T-cell (primary cell): ENCODE measurements around the gene CAMK1D. TPM values are rescaled to one million over a fixed set of nuclear protein-coding genes. Genes with fewer than 3 reads are reported as not detected.

ENCODE experiments used
- ATAC-seq, 4 experiments: fragments of 200-7000 bp in 3 of 4; fragments of 150-1000 bp in 1 of 4; cut with Tn5 transposase; replicated peaks in 1 of 4; 1 replicate in 3 of 4; 2 replicates in 1 of 4; pipeline ENCODE4 v1.10.0; 2021; ENCODE audit warnings: moderate library complexity in 3 of 4, mild to moderate bottlenecking in 2 of 4, moderate number of reproducible peaks in 1 of 4
- CTCF ChIA-PET, 2 donors: fragments of 300-600 bp; sonication (Branson Sonifier 250); formaldehyde crosslinking; loops; one replicate each; lab custom pipeline; 2022; ENCODE audit warnings: antibody characterized with exemption in 2 of 2; lab: Charles Lee
- POLR2A ChIA-PET, 2 donors: fragments of 300-600 bp; sonication (Branson Sonifier 250); formaldehyde crosslinking; loops; one replicate each; lab custom pipeline; 2022; ENCODE audit warnings: antibody characterized with exemption in 2 of 2; lab: Charles Lee
- DNase-seq, 35 experiments: peaks; one replicate each; pipeline versions ENCODE4 v3.0.0 to v3.0.0-alpha.2; 2013 to 2023
- H3K27ac ChIP-seq: one replicate; pipeline ENCODE4 v1.5.1; 2013; ENCODE audit warnings: low read length
- H3K27me3 ChIP-seq, 2 experiments: replicated peaks in 1 of 2; 1 replicate in 1 of 2; 2 replicates in 1 of 2; pipeline versions ENCODE4 v1.6.1 to v1.7.0; 2013; ENCODE audit warnings: low read length in 1 of 2, mixed read lengths in 1 of 2; ENCODE audit not compliant: control insufficient read depth in 2 of 2, insufficient read depth in 2 of 2; ENCODE audit errors: extremely low read depth in 1 of 2
- H3K36me3 ChIP-seq, 2 donors: 1 replicate in 1 of 2; 2 replicates in 1 of 2; pipeline versions ENCODE4 v1.6.1 to v1.7.0; 2013; ENCODE audit warnings: low read length in 1 of 2; ENCODE audit not compliant: control insufficient read depth in 2 of 2, insufficient read depth in 1 of 2; ENCODE audit errors: extremely low read depth in 1 of 2
- H3K4me1 ChIP-seq, 2 experiments: 1 replicate in 1 of 2; 2 replicates in 1 of 2; pipeline versions ENCODE4 v1.6.1 to v1.7.0; 2013; ENCODE audit warnings: low read length in 2 of 2, mixed read lengths in 1 of 2; ENCODE audit not compliant: insufficient read depth in 2 of 2, control insufficient read depth in 1 of 2; ENCODE audit errors: extremely low read depth in 1 of 2
- H3K4me3 ChIP-seq, 2 donors: 1 replicate in 1 of 2; 2 replicates in 1 of 2; pipeline versions ENCODE4 v1.5.1 to v1.7.0; 2013; ENCODE audit warnings: mild to moderate bottlenecking in 2 of 2, low read length in 1 of 2, moderate library complexity in 1 of 2; ENCODE audit not compliant: control insufficient read depth in 1 of 2; ENCODE audit errors: extremely low read depth in 1 of 2
- H3K9me3 ChIP-seq: 2 replicates; pipeline ENCODE4 v1.7.0; 2013
- H3K27ac Mint-ChIP-seq, 2 donors: one replicate each; pipeline ENCODE4 v1.8.0; 2020 to 2021; ENCODE audit warnings: mild to moderate bottlenecking in 2 of 2, mixed read lengths in 2 of 2
- H3K27me3 Mint-ChIP-seq, 2 donors: one replicate each; pipeline ENCODE4 v1.8.0; 2021 to 2022; ENCODE audit warnings: mixed read lengths in 2 of 2
- H3K36me3 Mint-ChIP-seq: one replicate; pipeline ENCODE4 v1.8.0; 2021; ENCODE audit warnings: mixed read lengths
- H3K4me1 Mint-ChIP-seq, 3 donors: one replicate each; pipeline ENCODE4 v1.8.0; 2020 to 2022; ENCODE audit warnings: mixed read lengths in 3 of 3, mild to moderate bottlenecking in 1 of 3
- H3K4me3 Mint-ChIP-seq, 3 donors: one replicate each; pipeline ENCODE4 v1.8.0; 2020 to 2022; ENCODE audit warnings: mild to moderate bottlenecking in 3 of 3, mixed read lengths in 3 of 3, moderate library complexity in 3 of 3
- H3K9me3 Mint-ChIP-seq, 3 donors: one replicate each; pipeline ENCODE4 v1.8.0; 2020 to 2022; ENCODE audit warnings: mixed read lengths in 3 of 3
- WGBS: methylation state at CpG from one replicate; pipeline ENCODE4 v1.1.5; 2013; ENCODE audit warnings: missing lambda C conversion rate; ENCODE audit not compliant: insufficient coverage; 5-methylcytosine and 5-hydroxymethylcytosine counted together
- total RNA-seq, 35 experiments: library from RNA in 6 of 35; stranded (reverse) in 6 of 35; fragments of 120-200 nt in 1 of 35; gene quantifications; one replicate each; pipeline versions ENCODE4 v1.2.1 to v1.2.4 and lab custom pipeline; 2013 to 2026

CAMK1D gene
- total RNA-seq, 5 donors from 2014 or later (not counting 1 experiment from before 2014, with no cell fraction given) = 16.8 to 31.3 (median 23.6) TPM

- POLR2A ChIA-PET = no interaction called here
- no peaks in the 10 kb centered on the region for H3K4me1 Mint-ChIP-seq
Measured at GRCh38 chr10:12875100-12875499, 525.8 kb downstream of the CAMK1D start.

GRCh38 chr10:12876266-12876665 is 526.9 kb downstream of the CAMK1D start:
- Mint-ChIP-seq H3K27me3 (peaks cover 9 to 25% of the 10 kb centered on the region in 2 donors), H3K4me3 (no peak overlapping the region), H3K9me3 (peaks cover 0 to 10% (median 0%) of the 10 kb centered on the region in 3 donors), H3K4me1 (no peaks in the 10 kb centered on the region), H3K27ac (no peak overlapping the region), H3K36me3 (no peaks in the 10 kb centered on the region)
- Histone ChIP-seq H3K36me3 (no peaks in the 10 kb centered on the region), H3K27ac (no peak overlapping the region), H3K4me3 (no peak overlapping the region), H3K4me1 (no peaks in the 10 kb centered on the region), H3K9me3 (no peaks in the 10 kb centered on the region), H3K27me3 (peaks cover 0 to 14% of the 10 kb centered on the region in 2 experiments)
- ChIA-PET POLR2A (no interaction called here), CTCF (no interaction called here)
- DNase-seq = no peak
- no peak for ATAC-seq
- 90% methylated on average over 2 of the region's 5 CpGs for WGBS

More at GRCh38 chr10:12875100-12875499, 525.8 kb downstream of the CAMK1D start:
- no peaks in the 10 kb centered on the region for H3K9me3 ChIP-seq
- no peak overlapping the region for H3K4me3 Mint-ChIP-seq
- H3K27me3 ChIP-seq = peaks cover 0 to 13% of the 10 kb centered on the region in 2 experiments
- peaks cover 4 to 19% of the 10 kb centered on the region in 2 donors for H3K27me3 Mint-ChIP-seq
- CTCF ChIA-PET = no interaction called here
- no peaks in the 10 kb centered on the region for H3K36me3 Mint-ChIP-seq
- peaks cover 0 to 10% (median 0%) of the 10 kb centered on the region in 3 donors for H3K9me3 Mint-ChIP-seq
- H3K36me3 ChIP-seq = no peaks in the 10 kb centered on the region
- H3K4me1 ChIP-seq = no peaks in the 10 kb centered on the region
- no peak overlapping the region for H3K4me3 ChIP-seq
- ATAC-seq = no peak
- no peak overlapping the region for H3K27ac Mint-ChIP-seq
- H3K27ac ChIP-seq = no peak overlapping the region
- DNase-seq = no peak
- WGBS = 71% methylated on average over 3 of the region's 5 CpGs

GRCh38 chr10:12877150-12877549 is 527.8 kb downstream of the CAMK1D start:
- H3K27me3 Mint-ChIP-seq = peaks cover 15 to 29% of the 10 kb centered on the region in 2 donors
- CTCF ChIA-PET = no interaction called here
- H3K4me1 Mint-ChIP-seq = no peaks in the 10 kb centered on the region

DNA sequence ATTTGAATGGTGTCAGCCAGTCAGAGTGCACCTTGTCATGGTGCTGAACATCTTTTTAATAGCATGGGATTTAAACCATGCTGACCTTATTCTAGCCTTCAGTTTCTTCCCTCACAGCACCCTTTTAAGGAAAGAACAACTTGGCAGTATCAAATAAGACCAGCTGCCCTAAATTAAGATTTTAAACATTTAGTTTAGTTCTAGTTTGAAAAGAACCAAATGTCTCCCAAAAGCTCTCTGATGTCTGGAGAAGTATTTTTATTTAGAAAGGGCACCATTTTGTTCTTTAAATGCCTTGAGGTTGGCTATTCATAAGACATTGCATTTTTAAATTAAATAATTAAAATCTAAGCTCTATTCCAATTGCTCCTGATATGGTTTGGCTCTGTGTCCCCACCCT is 531.1 kb downstream of the CAMK1D start:
- H3K9me3 ChIP-seq = no peaks in the 10 kb centered on the region
- H3K4me1 ChIP-seq = no peaks in the 10 kb centered on the region
- no peak overlapping the region for H3K4me3 ChIP-seq
- no peak for ATAC-seq
- Mint-ChIP-seq H3K27me3 (peaks cover 31 to 39% of the 10 kb centered on the region in 2 donors), H3K4me1 (no peaks in the 10 kb centered on the region), H3K36me3 (no peaks in the 10 kb centered on the region), H3K27ac (no peak overlapping the region), H3K9me3 (peaks cover 0 to 10% (median 5%) of the 10 kb centered on the region in 3 donors), H3K4me3 (no peak overlapping the region)
- CTCF ChIA-PET = no interaction called here
- peaks cover 0 to 15% of the 10 kb centered on the region in 2 experiments for H3K27me3 ChIP-seq
- H3K36me3 ChIP-seq = no peaks in the 10 kb centered on the region
- POLR2A ChIA-PET = no interaction called here
- no peak for DNase-seq
- H3K27ac ChIP-seq = no peak overlapping the region

More at GRCh38 chr10:12877150-12877549, 527.8 kb downstream of the CAMK1D start:
- peaks cover 0 to 10% (median 0%) of the 10 kb centered on the region in 3 donors for H3K9me3 Mint-ChIP-seq
- no peaks in the 10 kb centered on the region for H3K4me1 ChIP-seq
- H3K27ac Mint-ChIP-seq = no peak overlapping the region
- no peaks in the 10 kb centered on the region for H3K36me3 Mint-ChIP-seq
- no peak overlapping the region for H3K4me3 ChIP-seq
- no peak overlapping the region for H3K4me3 Mint-ChIP-seq
- no peaks in the 10 kb centered on the region for H3K9me3 ChIP-seq
- POLR2A ChIA-PET = no interaction called here
- ATAC-seq (no peak), DNase-seq (no peak)
- no peaks in the 10 kb centered on the region for H3K36me3 ChIP-seq
- no peak overlapping the region for H3K27ac ChIP-seq
- peaks cover 0 to 13% of the 10 kb centered on the region in 2 experiments for H3K27me3 ChIP-seq
- WGBS = 78% methylated on average over 1 of the region's 3 CpGs

GRCh38 chr10:12884851-12885250 is 535.5 kb downstream of the CAMK1D start:
- Histone ChIP-seq H3K36me3 (no peaks in the 10 kb centered on the region), H3K4me3 (no peak overlapping the region), H3K4me1 (no peaks in the 10 kb centered on the region), H3K27ac (no peak overlapping the region), H3K9me3 (no peaks in the 10 kb centered on the region), H3K27me3 (peaks cover 0 to 16% of the 10 kb centered on the region in 2 experiments)
- ChIA-PET CTCF (no interaction called here), POLR2A (no interaction called here)
- H3K4me3 Mint-ChIP-seq = no peak overlapping the region
- ATAC-seq (no peak), DNase-seq (no peak)
- WGBS = 78% methylated on average over 4 of the region's 6 CpGs
- peaks cover 27 to 31% of the 10 kb centered on the region in 2 donors for H3K27me3 Mint-ChIP-seq
- no peaks in the 10 kb centered on the region for H3K36me3 Mint-ChIP-seq
- peaks cover 0 to 5% (median 2%) of the 10 kb centered on the region in 3 donors for H3K9me3 Mint-ChIP-seq
- no peak overlapping the region for H3K27ac Mint-ChIP-seq
- no peaks in the 10 kb centered on the region for H3K4me1 Mint-ChIP-seq

Other genes with a start within 250 kb of the CAMK1D start
- 10 to 100 TPM; 11.1 to 20.0 (median 13.9) TPM for gene SEC61A2, start 219.9 kb upstream of the CAMK1D start, total RNA-seq
- 10 to 100 TPM; 32.1 to 54.0 (median 50.3) TPM for gene NUDT5, start 153.7 kb upstream of the CAMK1D start, total RNA-seq
- gene CDC123, start 153.4 kb upstream of the CAMK1D start, total RNA-seq = 10 to 100 TPM; 35.5 to 48.6 (median 43.7) TPM